ENCODE results near the gene PPP2R2C. TPM values are rescaled to one million over a fixed set of nuclear protein-coding genes. Genes with fewer than 3 reads are reported as not detected.

The PPP2R2C gene
- total RNA-seq, 1 experiment from 2014 or later: 8.1 TPM

- Histone ChIP-seq H2BK20ac (ENCODE audit: low read depth, low read length, poor library complexity, severe bottlenecking) (no peak overlapping the region), H3K79me2 (ENCODE audit: insufficient read depth, low read length) (no peaks in the 10 kb centered on the region), H2BK120ac (ENCODE audit: low read depth, low read length, poor library complexity, severe bottlenecking) (no peak overlapping the region), H3K4ac (ENCODE audit: low read depth, low read length) (no peak overlapping the region), H3T11ph (ENCODE audit: low read length) (no peak overlapping the region), H2BK15ac (ENCODE audit: low read depth, low read length) (no peak overlapping the region), H4K8ac (replicated peaks; ENCODE audit: insufficient read length, low read depth, low read length) (no peak overlapping the region), H3K27me3 (ENCODE audit: insufficient read depth, low read length) (no peaks in the 10 kb centered on the region), H3K23me2 (ENCODE audit: insufficient read length, low read depth, low read length, poor library complexity, severe bottlenecking) (no peaks in the 10 kb centered on the region), H4K5ac (ENCODE audit: insufficient read length, low read depth, low read length) (no peak overlapping the region), H3K27ac (ENCODE audit: insufficient read length, low read depth, low read length) (no peak overlapping the region), H4K91ac (ENCODE audit: insufficient read length, low read depth, low read length) (no peak overlapping the region), H2AFZ (ENCODE audit: low read length) (no peak overlapping the region), H2BK12ac (ENCODE audit: insufficient read length, low read depth, low read length) (no peak overlapping the region), H3K4me2 (ENCODE audit: insufficient read depth, insufficient read length, low read length) (no peak overlapping the region), H3K23ac (ENCODE audit: insufficient read length, low read depth, low read length) (no peak overlapping the region), H3K9me3 (ENCODE audit: control insufficient read depth, low read depth, low read length) (no peaks in the 10 kb centered on the region), H3K14ac (ENCODE audit: insufficient read depth, low read length) (no peak overlapping the region), H3K56ac (ENCODE audit: insufficient read length, low read depth, low read length) (no peak overlapping the region), H3K4me1 (ENCODE audit: insufficient read depth, low read length) (no peaks in the 10 kb centered on the region), H4K20me1 (ENCODE audit: control insufficient read depth, insufficient read depth, insufficient read length) (no peaks in the 10 kb centered on the region), H2BK5ac (ENCODE audit: insufficient read length, low read length) (no peak overlapping the region), H3K79me1 (ENCODE audit: insufficient read depth, low read depth, low read length, poor library complexity, severe bottlenecking) (no peaks in the 10 kb centered on the region), H3K9ac (ENCODE audit: extremely low read depth, insufficient read length, low read length) (no peak overlapping the region), H3K18ac (ENCODE audit: insufficient read length, low read depth, low read length) (no peak overlapping the region), H2AK5ac (ENCODE audit: insufficient read length, low read length) (no peak overlapping the region)
- no peak for DNase-seq
- Mint-ChIP-seq H3K27ac (no peak overlapping the region), H3K36me3 (ENCODE audit: insufficient read depth in 1 of 3, low read depth in 3 of 3) (no peaks in the 10 kb centered on the region), H3K4me1 (peaks cover 10 to 19% of the 10 kb centered on the region in 2 experiments), H3K4me3 (no peak overlapping the region), H3K27me3 (ENCODE audit: low read depth) (no peaks in the 10 kb centered on the region; the same call in 1 of the 2 replicates), H3K9me3 (no peaks in the 10 kb centered on the region; a peak in 1 of 5 replicates)
- no CpG with 5 or more reads among the region's 14 CpGs for WGBS (ENCODE audit: extremely low coverage, insufficient read length, low lambda C conversion rate)
- TF ChIP-seq CTCF (conservative IDR thresholded peaks at IDR 0.05): no peak
Observed at GRCh38 chr4:6449335-6449734, 23.1 kb downstream of the PPP2R2C start.

Data from H9 (cell line).